Kidney (tissue), 14 donors: ENCODE data around the gene ALDH1L2. TPM values are rescaled to one million over a fixed set of nuclear protein-coding genes. Genes with fewer than 3 reads are reported as not detected.

Experiments
- DNase-seq, 5 donors: peaks; one replicate each; pipeline ENCODE4 v3.0.0-alpha.2; 2013 to 2020
- FAIRE-seq: peaks from 2 replicates; lab custom pipeline; 2012; peaks lifted over from hg19 to GRCh38; lab: Jason Lieb, UNC
- H3K27ac ChIP-seq, 2 donors: one replicate each; pipeline ENCODE4 v1.7.0; 2013; ENCODE audit warnings: low read depth in 2 of 2, low read length in 2 of 2, inconsistent platforms in 1 of 2
- H3K27me3 ChIP-seq: one replicate; pipeline ENCODE4 v1.7.1; 2013; ENCODE audit warnings: low read length, inconsistent platforms; ENCODE audit not compliant: control insufficient read depth, insufficient read depth
- H3K36me3 ChIP-seq, 3 donors: one replicate each; pipeline versions ENCODE4 v1.7.0 to v1.7.1; 2013; ENCODE audit warnings: low read length in 3 of 3, control low read depth in 1 of 3, inconsistent platforms in 1 of 3; ENCODE audit not compliant: insufficient read depth in 3 of 3, control insufficient read depth in 2 of 3
- H3K4me1 ChIP-seq, 3 donors: one replicate each; pipeline versions ENCODE4 v1.7.0 to v1.7.1; 2013; ENCODE audit warnings: low read length in 3 of 3, inconsistent platforms in 1 of 3, low read depth in 1 of 3; ENCODE audit not compliant: control insufficient read depth in 2 of 3, insufficient read depth in 2 of 3
- H3K4me3 ChIP-seq, 3 donors: one replicate each; pipeline versions ENCODE4 v1.7.0 to v1.8.1; 2013; ENCODE audit warnings: low read length in 3 of 3, control low read depth in 1 of 3, inconsistent platforms in 1 of 3
- H3K9ac ChIP-seq, 3 donors: one replicate each; pipeline versions ENCODE4 v1.7.0 to v1.7.1; 2013; ENCODE audit warnings: low read length in 3 of 3, control low read depth in 1 of 3, inconsistent platforms in 1 of 3
- H3K9me3 ChIP-seq, 3 donors: one replicate each; pipeline versions ENCODE4 v1.7.0 to v1.7.1; 2013; ENCODE audit warnings: low read length in 3 of 3, control low read depth in 1 of 3, inconsistent platforms in 1 of 3; ENCODE audit not compliant: control insufficient read depth in 2 of 3, insufficient read depth in 1 of 3
- CTCF ChIP-seq: IDR thresholded peaks from 3 replicates; pipeline ENCODE4 v1.5.1; 2012; ENCODE audit warnings: mild to moderate bottlenecking, moderate library complexity, borderline replicate concordance; ENCODE audit not compliant: insufficient read depth; ENCODE audit errors: extremely low read depth
- intact Hi-C: fragments of 100-400 bp; cut with DNase I; formaldehyde crosslinking; loops from one replicate; pipeline ENCODE4 v1.11.1; 2022
- polyA plus RNA-seq: library from polyadenylated mRNA; stranded (reverse); fragments of 350-450 nt; fragmentation: Illumina TruSeq; extraction: RNeasy Lipid Tissue Mini Kit (QIAGEN cat#74804); gene quantifications from one replicate; pipeline ENCODE4 v1.2.3, GENCODE V29; 2014; ENCODE audit warnings: low read depth, low replicate concordance; ENCODE audit not compliant: insufficient read depth
- total RNA-seq: library from RNA; stranded (reverse); fragmentation: NEBNext Ultra II Directional; extraction: Animal tissue kit (Norgen Biotek cat#: 25700); gene quantifications from one replicate; pipeline ENCODE4 v1.2.1, GENCODE V29; 2021
- donor health status: control.
- donor health status: control.
- donor health status: control.
- donor health status: control.
- donor health status: control.
- donor health status: DM: yes; HTN: yes; CAD: no.
- donor health status: Normal renal cell carcinoma (clear cell type).

The ALDH1L2 gene
- total and polyA plus RNA-seq, 2 donors from 2014 or later, result 0.28 to 17.2 TPM

- peaks cover 3 to 5% (median 4%) of the 10 kb centered on the region in 3 donors for H3K4me1 ChIP-seq
- H3K9ac ChIP-seq, result peak within 1 kb of the TSS; percentile 95 to 96 (median 95)
- no peak for TF ChIP-seq CTCF
- H3K9me3 ChIP-seq, result no peaks in the 10 kb centered on the region
- DNase-seq (peak; percentile 95 to 99 (median 96)), FAIRE-seq (no peak)
- intact Hi-C loops, result no loop called here
- no peaks in the 10 kb centered on the region for H3K27me3 ChIP-seq
- peak within 1 kb of the TSS; percentile 95 to 97 (median 97) for H3K4me3 ChIP-seq
- peak within 1 kb of the TSS; percentile 96 to 97 for H3K27ac ChIP-seq
- peaks cover 3 to 10% (median 7%) of the 10 kb centered on the region in 3 donors for H3K36me3 ChIP-seq
These were observed 23.5 kb upstream of the ALDH1L2 start, which contains the start of gene WASHC4 for GRCh38 chr12:105107494-105108371. WASHC4 (plus strand) TSS chr12:105107731; CDS start chr12:105107801, 70 bp downstream.

- no peaks in the 10 kb centered on the region for H3K27me3 ChIP-seq
- intact Hi-C loops, result no loop called here
- peak overlapping the region; percentile 84 to 97 (median 97) for H3K4me3 ChIP-seq
- peak; percentile 1 for TF ChIP-seq CTCF
- DNase-seq, result peak in 1 of 5 donors; percentile 87
- H3K9ac ChIP-seq, result peak overlapping the region; percentile 27 to 95 (median 80)
- peaks cover 0 to 6% (median 2%) of the 10 kb centered on the region in 3 donors for H3K36me3 ChIP-seq
- H3K4me1 ChIP-seq, result peaks cover 3 to 5% (median 4%) of the 10 kb centered on the region in 3 donors
- FAIRE-seq, result no peak
- H3K27ac ChIP-seq, result peak overlapping the region; percentile 71 to 97
- no peaks in the 10 kb centered on the region for H3K9me3 ChIP-seq
These were observed 22.9 kb upstream of the ALDH1L2 start for GRCh38 chr12:105107171-105107493.

DNA sequence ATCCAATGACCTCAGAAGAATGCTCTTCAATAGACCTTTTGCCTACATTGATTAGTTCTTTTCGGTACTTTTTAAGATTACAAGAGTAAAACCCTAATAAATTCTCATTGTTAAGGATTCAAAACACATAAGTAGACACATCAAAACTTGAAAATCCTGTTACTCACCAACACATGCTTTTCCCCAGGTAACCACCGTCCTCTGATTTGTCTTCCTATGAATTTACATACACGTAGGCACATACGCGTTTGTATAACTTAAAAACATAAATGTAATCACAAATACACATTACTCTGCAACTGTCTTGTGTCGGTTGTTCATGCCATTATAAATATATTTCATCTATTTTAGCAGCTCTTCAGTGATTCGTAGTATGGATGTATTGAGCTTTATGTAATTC is 22.4 kb upstream of the ALDH1L2 start:
- H3K27ac ChIP-seq, result peak overlapping the region in 1 of 2 donors; percentile 71
- H3K4me1 ChIP-seq, result peaks cover under 1 to 4% (median 3%) of the 10 kb centered on the region in 3 donors
- H3K27me3 ChIP-seq, result no peaks in the 10 kb centered on the region
- H3K9me3 ChIP-seq, result no peaks in the 10 kb centered on the region
- H3K36me3 ChIP-seq, result peaks cover 0 to under 1% (median 0%) of the 10 kb centered on the region in 3 donors
- peak overlapping the region; percentile 84 to 97 (median 97) for H3K4me3 ChIP-seq
- peak overlapping the region in 2 of 3 donors; percentile 80 to 95 for H3K9ac ChIP-seq
- intact Hi-C loops, result no loop called here
- FAIRE-seq (no peak), DNase-seq (peak in 1 of 5 donors; percentile 26)
- no peak for TF ChIP-seq CTCF
